GM12878 (cell line): Measurements from ENCODE around the gene OCA2.

ENCODE experiments used
- BHLHE40 ChIP-seq, 2 experiments: fragments of 450-650 bp in 1 of 2; IDR thresholded peaks; 2 replicates each; pipeline ENCODE4 v1.6.1; 2011 to 2017; ENCODE audit warnings: low read depth in 2 of 2, borderline replicate concordance in 1 of 2, improper control_type of control experiment in 1 of 2, low read length in 1 of 2, mild to moderate bottlenecking in 1 of 2
- CTCF ChIP-seq, 3 experiments: IDR thresholded peaks in 2 of 3; conservative IDR thresholded peaks in 1 of 3; 2 replicates each; pipeline ENCODE4 v1.5.1; 2011; ENCODE audit warnings: low read depth in 3 of 3, low read length in 3 of 3, mild to moderate bottlenecking in 3 of 3, control low read depth in 2 of 3, moderate library complexity in 2 of 3, inconsistent platforms in 1 of 3, mixed read lengths in 1 of 3; ENCODE audit not compliant: control insufficient read depth in 2 of 3, insufficient read depth in 1 of 3; ENCODE audit errors: extremely low read depth in 1 of 3
- SP1 ChIP-seq: IDR thresholded peaks from one replicate; pipeline ENCODE4 v1.6.1; 2011; ENCODE audit warnings: low read depth, low read length

GRCh38 chr15:28094732-28095521, 4.2 kb downstream of the OCA2 start:
- TF ChIP-seq BHLHE40 (IDR thresholded peaks at IDR 0.05; ENCODE audit: borderline replicate concordance in 1 of 2, low read depth in 2 of 2, low read length in 1 of 2) (no peak), CTCF (IDR thresholded peaks at IDR 0.05 in 2 of 3, conservative IDR thresholded peaks at IDR 0.05 in 1 of 3; ENCODE audit: control insufficient read depth in 2 of 3, extremely low read depth in 1 of 3, insufficient read depth in 1 of 3, low read depth in 3 of 3, low read length in 3 of 3) (no peak), SP1 (no peak)
